HG02840 (cell line): ENCODE measurements around the gene GNAZ.

Source experiments
- ATAC-seq: cut with Tn5 transposase; IDR thresholded peaks from one replicate; pipeline ENCODE4 v1.9.1; 2021; ENCODE audit warnings: mild to moderate bottlenecking, moderate library complexity, moderate number of reproducible peaks; ENCODE audit not compliant: unreplicated experiment, low FRiP score

Gene GNAZ

GRCh38 chr22:23147617-23148387 lies 77.5 kb downstream of the GNAZ start:
- no peak for ATAC-seq

- no peak for ATAC-seq
Observed at GRCh38 chr22:23149743-23150238, 79.5 kb downstream of the GNAZ start.

- no peak for ATAC-seq
Observed at GRCh38 chr22:23150762-23151161, 80.4 kb downstream of the GNAZ start.

GRCh38 chr22:23151827-23152226 lies 81.5 kb downstream of the GNAZ start:
- no peak for ATAC-seq

GRCh38 chr22:23152238-23153114 lies 82.2 kb downstream of the GNAZ start:
- no peak for ATAC-seq

- no peak for ATAC-seq
Observed at GRCh38 chr22:23153994-23154393, 83.7 kb downstream of the GNAZ start.

GRCh38 chr22:23154461-23154860 lies 84.1 kb downstream of the GNAZ start:
- ATAC-seq, result no peak

- ATAC-seq, result no peak
Observed at GRCh38 chr22:23155143-23155542, 84.8 kb downstream of the GNAZ start.

GRCh38 chr22:23155831-23156230 lies 85.5 kb downstream of the GNAZ start:
- ATAC-seq, result no peak

GRCh38 chr22:23156286-23156685 lies 86.0 kb downstream of the GNAZ start:
- no peak for ATAC-seq

- no peak for ATAC-seq
Observed at GRCh38 chr22:23157560-23158515, 87.5 kb downstream of the GNAZ start.

GRCh38 chr22:23158516-23159290 lies 88.4 kb downstream of the GNAZ start:
- no peak for ATAC-seq

GRCh38 chr22:23159291-23159630 lies 88.9 kb downstream of the GNAZ start:
- ATAC-seq, result no peak

- no peak for ATAC-seq
Observed at GRCh38 chr22:23161029-23161428, 90.7 kb downstream of the GNAZ start.

- no peak for ATAC-seq
Observed at GRCh38 chr22:23161574-23161973, 91.3 kb downstream of the GNAZ start.

GRCh38 chr22:23163665-23164064 lies 93.3 kb downstream of the GNAZ start:
- no peak for ATAC-seq

- no peak for ATAC-seq
Observed at GRCh38 chr22:23164091-23164490, 93.8 kb downstream of the GNAZ start.

- ATAC-seq, result no peak
Observed at GRCh38 chr22:23166042-23166831, 95.9 kb downstream of the GNAZ start.
